ENCODE measurements around the gene LIPA. TPM values are rescaled to one million over a fixed set of nuclear protein-coding genes. Genes with fewer than 3 reads are reported as not detected.
"Not testable (repeated sequence)": the region's sequence is repeated elsewhere in the genome, so short reads cannot be mapped to it uniquely, and the experiment has no call there.

LIPA gene
- polyA plus RNA-seq, 1 donor, result 194 TPM

- H3K27me3 ChIP-seq (ENCODE audit: control insufficient read depth, insufficient read depth, low read length), result no peaks in the 10 kb centered on the region
- DNase-seq, result no peak
- no peaks in the 10 kb centered on the region for H3K9me3 ChIP-seq (ENCODE audit: control insufficient read depth, low read depth, low read length)
- no peak overlapping the region for H3K27ac ChIP-seq (ENCODE audit: low read length)
- H3K4me3 ChIP-seq (ENCODE audit: low read length), result no peak overlapping the region
- H3K4me1 ChIP-seq (ENCODE audit: control insufficient read depth, insufficient read depth, low read length), result peaks cover 3% of the 10 kb centered on the region
- 100% methylated on average over 1 of the region's 1 CpG for WGBS (ENCODE audit: insufficient coverage, low lambda C conversion rate)
- no peaks in the 10 kb centered on the region for H3K36me3 ChIP-seq (ENCODE audit: control insufficient read depth, insufficient read depth, low read length)
Observed at GRCh38 chr10:89256962-89257361, 5.4 kb upstream of the LIPA start.

DNA sequence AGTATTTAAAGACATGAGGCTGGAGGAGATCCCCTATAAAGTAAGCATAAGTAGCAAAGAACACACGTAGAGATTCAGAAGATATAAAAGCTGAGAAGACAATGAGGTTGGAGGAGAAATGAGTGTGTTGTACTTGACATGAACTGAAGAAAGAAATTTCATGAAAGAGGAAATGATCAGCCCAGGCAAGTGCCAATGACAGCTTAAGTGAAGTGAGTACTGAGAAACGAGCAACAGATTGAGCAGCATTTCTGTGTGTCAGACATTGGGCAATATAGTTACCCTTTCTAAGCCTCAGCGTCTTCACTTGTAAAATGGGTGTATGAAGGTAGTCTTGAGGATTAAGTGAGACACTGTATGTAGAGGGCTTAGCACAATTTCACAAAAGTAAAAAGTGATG is 4.8 kb upstream of the LIPA start:
- H3K4me1 ChIP-seq (ENCODE audit: control insufficient read depth, insufficient read depth, low read length), result peaks cover 3% of the 10 kb centered on the region
- DNase-seq, result no peak
- WGBS (ENCODE audit: insufficient coverage, low lambda C conversion rate), result 71% methylated on average over 1 of the region's 3 CpGs
- H3K27ac ChIP-seq (ENCODE audit: low read length), result no peak overlapping the region
- H3K36me3 ChIP-seq (ENCODE audit: control insufficient read depth, insufficient read depth, low read length), result no peaks in the 10 kb centered on the region
- H3K9me3 ChIP-seq (ENCODE audit: control insufficient read depth, low read depth, low read length), result no peaks in the 10 kb centered on the region
- H3K4me3 ChIP-seq (ENCODE audit: low read length), result no peak overlapping the region
- H3K27me3 ChIP-seq (ENCODE audit: control insufficient read depth, insufficient read depth, low read length), result no peaks in the 10 kb centered on the region

GRCh38 chr10:89255793-89256192 is 4.2 kb upstream of the LIPA start:
- Histone ChIP-seq H3K4me1 (ENCODE audit: control insufficient read depth, insufficient read depth, low read length) (peaks cover 3% of the 10 kb centered on the region), H3K36me3 (ENCODE audit: control insufficient read depth, insufficient read depth, low read length) (no peaks in the 10 kb centered on the region), H3K9me3 (ENCODE audit: control insufficient read depth, low read depth, low read length) (no peaks in the 10 kb centered on the region), H3K4me3 (ENCODE audit: low read length) (no peak overlapping the region), H3K27ac (ENCODE audit: low read length) (no peak overlapping the region), H3K27me3 (ENCODE audit: control insufficient read depth, insufficient read depth, low read length) (no peaks in the 10 kb centered on the region)
- no peak for DNase-seq

DNA sequence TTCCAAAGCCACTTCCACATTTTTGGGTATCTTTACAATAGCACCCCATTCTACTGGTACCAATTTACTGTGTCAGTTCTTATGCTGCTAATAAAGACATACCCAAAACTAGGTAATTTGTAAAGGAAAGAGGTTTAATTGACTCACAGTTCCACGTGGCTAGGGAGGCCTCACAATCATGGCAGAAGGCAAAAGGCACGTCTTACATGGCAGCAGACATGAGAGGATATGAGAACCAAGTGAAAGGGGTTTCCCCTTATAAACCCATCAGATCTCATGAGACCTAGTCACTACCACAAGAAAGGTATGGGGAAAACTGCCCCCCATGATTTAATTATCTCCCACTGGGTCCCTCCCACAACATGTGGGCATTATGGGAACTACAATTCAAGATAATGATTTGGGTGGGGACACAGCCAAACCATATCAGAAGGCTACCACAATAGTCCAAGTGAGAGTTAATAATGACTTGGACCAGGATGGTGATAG is 3.6 kb upstream of the LIPA start:
- not testable (repeated sequence) for H3K9me3 ChIP-seq (ENCODE audit: control insufficient read depth, low read depth, low read length); H3K27me3 ChIP-seq (ENCODE audit: control insufficient read depth, insufficient read depth, low read length); DNase-seq; H3K27ac ChIP-seq (ENCODE audit: low read length); H3K4me3 ChIP-seq (ENCODE audit: low read length); H3K36me3 ChIP-seq (ENCODE audit: control insufficient read depth, insufficient read depth, low read length); H3K4me1 ChIP-seq (ENCODE audit: control insufficient read depth, insufficient read depth, low read length)
- WGBS (ENCODE audit: insufficient coverage, low lambda C conversion rate), result no CpG with 5 or more reads among the region's 2 CpGs

DNA sequence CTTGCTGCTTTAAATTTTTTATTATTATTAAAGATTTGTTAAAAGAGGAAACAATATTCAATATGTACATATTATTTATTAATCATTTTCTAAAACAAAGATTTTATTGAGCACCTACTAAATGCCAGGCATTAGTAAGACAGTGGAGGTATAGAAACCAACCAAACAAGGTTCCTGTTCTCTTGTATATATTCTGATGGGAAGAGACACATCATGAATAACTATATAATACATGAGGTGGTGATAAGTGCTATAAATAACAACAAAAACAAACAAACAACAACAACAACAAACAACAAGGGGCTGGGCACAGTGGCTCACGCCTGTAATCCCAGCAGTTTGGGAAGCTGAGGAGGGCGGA is 630 bp upstream of the LIPA start:
- Histone ChIP-seq H3K27me3 (ENCODE audit: control insufficient read depth, insufficient read depth, low read length) (no peaks in the 10 kb centered on the region), H3K4me3 (ENCODE audit: low read length) (peak overlapping the region; percentile 93)
- WGBS (ENCODE audit: insufficient coverage, low lambda C conversion rate), result no CpG with 5 or more reads among the region's 2 CpGs

GRCh38 chr10:89250865-89251408 is 638 bp downstream of the LIPA start:
- H3K36me3 ChIP-seq (ENCODE audit: control insufficient read depth, insufficient read depth, low read length), result no peaks in the 10 kb centered on the region
- peak overlapping the region; percentile 93 for H3K4me3 ChIP-seq (ENCODE audit: low read length)
- peak; percentile 45 to 78 for DNase-seq
- no peaks in the 10 kb centered on the region for H3K27me3 ChIP-seq (ENCODE audit: control insufficient read depth, insufficient read depth, low read length)
- H3K9me3 ChIP-seq (ENCODE audit: control insufficient read depth, low read depth, low read length), result no peaks in the 10 kb centered on the region
- peak overlapping the region; percentile 96 for H3K27ac ChIP-seq (ENCODE audit: low read length)
- WGBS (ENCODE audit: insufficient coverage, low lambda C conversion rate), result 17% methylated on average over 1 of the region's 13 CpGs
- no peaks in the 10 kb centered on the region for H3K4me1 ChIP-seq (ENCODE audit: control insufficient read depth, insufficient read depth, low read length)

More for the DNA sequence above, 630 bp upstream of the LIPA start:
- Histone ChIP-seq H3K9me3 (ENCODE audit: control insufficient read depth, low read depth, low read length) (no peaks in the 10 kb centered on the region), H3K36me3 (ENCODE audit: control insufficient read depth, insufficient read depth, low read length) (no peaks in the 10 kb centered on the region), H3K27ac (ENCODE audit: low read length) (peak overlapping the region; percentile 96), H3K4me1 (ENCODE audit: control insufficient read depth, insufficient read depth, low read length) (no peaks in the 10 kb centered on the region)
- DNase-seq, result no peak

- Histone ChIP-seq H3K27ac (ENCODE audit: low read length) (no peak overlapping the region), H3K27me3 (ENCODE audit: control insufficient read depth, insufficient read depth, low read length) (no peaks in the 10 kb centered on the region), H3K4me3 (ENCODE audit: low read length) (no peak overlapping the region), H3K4me1 (ENCODE audit: control insufficient read depth, insufficient read depth, low read length) (no peaks in the 10 kb centered on the region), H3K36me3 (ENCODE audit: control insufficient read depth, insufficient read depth, low read length) (no peaks in the 10 kb centered on the region), H3K9me3 (ENCODE audit: control insufficient read depth, low read depth, low read length) (no peaks in the 10 kb centered on the region)
- no peak for DNase-seq
- no CpG with 5 or more reads among the region's 3 CpGs for WGBS (ENCODE audit: insufficient coverage, low lambda C conversion rate)
Observed at GRCh38 chr10:89248990-89249389, 2.6 kb downstream of the LIPA start.

GRCh38 chr10:89247623-89248022 is 4.0 kb downstream of the LIPA start:
- H3K27ac ChIP-seq (ENCODE audit: low read length), result not testable (repeated sequence)
- WGBS (ENCODE audit: insufficient coverage, low lambda C conversion rate), result 100% methylated on average over 1 of the region's 2 CpGs

GRCh38 chr10:89245802-89246201 is 5.8 kb downstream of the LIPA start:
- DNase-seq, result no peak
- H3K27ac ChIP-seq (ENCODE audit: low read length), result no peak overlapping the region
- H3K4me3 ChIP-seq (ENCODE audit: low read length), result no peak overlapping the region
- 92% methylated on average over 3 of the region's 4 CpGs for WGBS (ENCODE audit: insufficient coverage, low lambda C conversion rate)
- peaks cover 6% of the 10 kb centered on the region for H3K4me1 ChIP-seq (ENCODE audit: control insufficient read depth, insufficient read depth, low read length)
- no peaks in the 10 kb centered on the region for H3K27me3 ChIP-seq (ENCODE audit: control insufficient read depth, insufficient read depth, low read length)
- H3K36me3 ChIP-seq (ENCODE audit: control insufficient read depth, insufficient read depth, low read length), result peaks cover 12% of the 10 kb centered on the region
- no peaks in the 10 kb centered on the region for H3K9me3 ChIP-seq (ENCODE audit: control insufficient read depth, low read depth, low read length)

More at GRCh38 chr10:89247623-89248022, 4.0 kb downstream of the LIPA start:
- H3K36me3 ChIP-seq (ENCODE audit: control insufficient read depth, insufficient read depth, low read length); H3K9me3 ChIP-seq (ENCODE audit: control insufficient read depth, low read depth, low read length); H3K4me1 ChIP-seq (ENCODE audit: control insufficient read depth, insufficient read depth, low read length); DNase-seq; H3K4me3 ChIP-seq (ENCODE audit: low read length); H3K27me3 ChIP-seq (ENCODE audit: control insufficient read depth, insufficient read depth, low read length): not testable (repeated sequence)

- 69% methylated on average over 3 of the region's 8 CpGs for WGBS (ENCODE audit: insufficient coverage, low lambda C conversion rate)
- Histone ChIP-seq H3K4me3 (ENCODE audit: low read length) (no peak overlapping the region), H3K27me3 (ENCODE audit: control insufficient read depth, insufficient read depth, low read length) (no peaks in the 10 kb centered on the region), H3K27ac (ENCODE audit: low read length) (no peak overlapping the region), H3K36me3 (ENCODE audit: control insufficient read depth, insufficient read depth, low read length) (peaks cover 27% of the 10 kb centered on the region), H3K9me3 (ENCODE audit: control insufficient read depth, low read depth, low read length) (no peaks in the 10 kb centered on the region), H3K4me1 (ENCODE audit: control insufficient read depth, insufficient read depth, low read length) (peaks cover 6% of the 10 kb centered on the region)
- DNase-seq, result no peak
Observed at GRCh38 chr10:89242840-89243568, 8.6 kb downstream of the LIPA start.

DNA sequence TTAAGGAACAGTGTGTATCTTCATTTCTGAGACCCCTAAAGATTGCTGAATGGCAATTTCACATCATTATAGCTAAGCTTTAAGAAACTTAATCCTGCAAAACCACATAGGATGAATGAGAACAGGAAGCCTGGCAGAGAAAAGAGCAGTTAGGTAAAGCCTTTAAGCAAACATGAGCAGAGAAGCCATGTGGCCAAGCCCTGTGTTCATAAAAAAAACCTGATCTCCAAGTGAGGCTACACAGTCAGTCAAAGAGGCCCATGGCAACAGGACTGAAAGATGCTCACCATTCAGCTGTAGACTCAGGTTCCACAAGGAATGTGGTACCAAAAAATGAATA is 9.3 kb downstream of the LIPA start:
- peaks cover 27% of the 10 kb centered on the region for H3K36me3 ChIP-seq (ENCODE audit: control insufficient read depth, insufficient read depth, low read length)
- H3K4me3 ChIP-seq (ENCODE audit: low read length), result no peak overlapping the region
- H3K4me1 ChIP-seq (ENCODE audit: control insufficient read depth, insufficient read depth, low read length), result peaks cover 6% of the 10 kb centered on the region
- no peaks in the 10 kb centered on the region for H3K9me3 ChIP-seq (ENCODE audit: control insufficient read depth, low read depth, low read length)
- no peaks in the 10 kb centered on the region for H3K27me3 ChIP-seq (ENCODE audit: control insufficient read depth, insufficient read depth, low read length)
- no peak overlapping the region for H3K27ac ChIP-seq (ENCODE audit: low read length)
- DNase-seq, result no peak
